Testis (tissue), 3 donors: ENCODE measurements around the gene DDAH2. TPM values are rescaled to one million over a fixed set of nuclear protein-coding genes. Genes with fewer than 3 reads are reported as not detected.

Experiments used
- DNase-seq: peaks from one replicate; pipeline ENCODE4 v3.0.0-alpha.2; 2019
- H3K27ac ChIP-seq, 2 donors: fragments of 200-600 bp; sonication (generic); one replicate each; pipeline ENCODE4 v1.5.1; 2019
- H3K27me3 ChIP-seq: fragments of 200-600 bp; sonication (generic); one replicate; pipeline ENCODE4 v1.5.1; 2019
- H3K36me3 ChIP-seq: fragments of 200-600 bp; sonication (generic); one replicate; pipeline ENCODE4 v1.5.1; 2017; ENCODE audit warnings: low read depth; ENCODE audit errors: missing control alignments
- H3K4me1 ChIP-seq: fragments of 200-600 bp; sonication (generic); one replicate; pipeline ENCODE4 v1.5.1; 2019
- H3K4me3 ChIP-seq, 2 donors: fragments of 200-600 bp; sonication (generic); one replicate each; pipeline ENCODE4 v1.5.1; 2017 to 2019
- H3K9me3 ChIP-seq: fragments of 200-600 bp; sonication (generic); one replicate; pipeline ENCODE4 v1.5.1; 2017
- CTCF ChIP-seq, 3 experiments: fragments of 450-650 bp in 2 of 3; fragments of 200-600 bp in 1 of 3; sonication (generic) in 1 of 3; IDR thresholded peaks; one replicate each; pipeline ENCODE4 v1.5.1; 2016 to 2019; ENCODE audit warnings: antibody characterized with exemption in 3 of 3, mild to moderate bottlenecking in 2 of 3, moderate library complexity in 1 of 3
- POLR2A ChIP-seq: fragments of 450-650 bp; IDR thresholded peaks from one replicate; pipeline ENCODE4 v1.6.1; 2017; ENCODE audit warnings: antibody characterized with exemption, mild to moderate bottlenecking, moderate library complexity
- whole genome bisulfite sequencing, 2 donors: methylation state at CpG; one replicate each; pipeline ENCODE4 v1.1.5; 2018; 5-methylcytosine and 5-hydroxymethylcytosine counted together
- intact Hi-C: fragments of 100-400 bp; cut with DNase I; formaldehyde crosslinking; loops from one replicate; pipeline ENCODE4 v1.15.1; 2023; ENCODE audit warnings: low total_unique reads
- polyA plus RNA-seq: library from polyadenylated mRNA; stranded (reverse); fragments of 350-450 nt; fragmentation: Illumina TruSeq; extraction: RNeasy Lipid Tissue Mini Kit (QIAGEN cat#74804); gene quantifications from one replicate; pipeline ENCODE4 v1.2.3, GENCODE V29; 2014; ENCODE audit warnings: low read depth, low replicate concordance; ENCODE audit not compliant: insufficient read depth
- total RNA-seq, 2 donors: library from RNA; depleted of rRNA; stranded (reverse); fragments of >200 nt; gene quantifications; one replicate each; pipeline ENCODE4 v1.2.3, GENCODE V29; 2016

The DDAH2 gene
- total and polyA plus RNA-seq, 3 donors from 2014 or later: 19.6 to 50.8 (median 38.0) TPM

- no peaks in the 10 kb centered on the region for H3K36me3 ChIP-seq
- H3K4me1 ChIP-seq: peaks cover 10% of the 10 kb centered on the region
- peak; percentile 49 for DNase-seq
- H3K9me3 ChIP-seq: no peaks in the 10 kb centered on the region
- TF ChIP-seq CTCF (IDR thresholded peaks at IDR 0.05) (no peak), POLR2A (no peak)
- WGBS, 2 donors: 0% methylated on average over 10 of the region's 10 CpGs
- intact Hi-C loops: no loop called here
- peak overlapping the region; percentile 82 to 85 for H3K4me3 ChIP-seq
- no peaks in the 10 kb centered on the region for H3K27me3 ChIP-seq
- peak overlapping the region; percentile 82 to 97 for H3K27ac ChIP-seq
Measured at GRCh38 chr6:31702405-31702818, 26.7 kb downstream of the DDAH2 start.

GRCh38 chr6:31701666-31702404, 27.3 kb downstream of the DDAH2 start:
- DNase-seq: no peak
- intact Hi-C loops: no loop called here
- H3K27me3 ChIP-seq: no peaks in the 10 kb centered on the region
- no peaks in the 10 kb centered on the region for H3K36me3 ChIP-seq
- H3K4me3 ChIP-seq: peak overlapping the region; percentile 82 to 85
- peaks cover 10% of the 10 kb centered on the region for H3K4me1 ChIP-seq
- 18 to 26% methylated on average over 6 to 7 of the region's 7 CpGs for WGBS, 2 donors
- H3K27ac ChIP-seq: peak overlapping the region; percentile 82 to 97
- TF ChIP-seq POLR2A (no peak), CTCF (IDR thresholded peaks at IDR 0.05) (no peak)
- H3K9me3 ChIP-seq: no peaks in the 10 kb centered on the region

- no peak for DNase-seq
- no peaks in the 10 kb centered on the region for H3K36me3 ChIP-seq
- intact Hi-C loops: no loop called here
- H3K4me1 ChIP-seq: peaks cover 10% of the 10 kb centered on the region
- no peaks in the 10 kb centered on the region for H3K9me3 ChIP-seq
- no peak for TF ChIP-seq CTCF (IDR thresholded peaks at IDR 0.05)
- no peak for TF ChIP-seq POLR2A
- no peaks in the 10 kb centered on the region for H3K27me3 ChIP-seq
- H3K4me3 ChIP-seq: no peak overlapping the region
- no peak overlapping the region for H3K27ac ChIP-seq
- WGBS, 2 donors: 86 to 91% methylated on average over 5 of the region's 5 CpGs
Measured at GRCh38 chr6:31700740-31701401, 28.2 kb downstream of the DDAH2 start.

- Histone ChIP-seq H3K9me3 (no peaks in the 10 kb centered on the region), H3K4me1 (peaks cover 10% of the 10 kb centered on the region), H3K4me3 (no peak overlapping the region), H3K27me3 (no peaks in the 10 kb centered on the region), H3K27ac (no peak overlapping the region), H3K36me3 (no peaks in the 10 kb centered on the region)
- no peak for DNase-seq
- TF ChIP-seq POLR2A: no peak
- no peak for TF ChIP-seq CTCF (IDR thresholded peaks at IDR 0.05)
- intact Hi-C loops: no loop called here
- WGBS, 2 donors: 57 to 65% methylated on average over 3 of the region's 3 CpGs
Measured at GRCh38 chr6:31697555-31697954, 31.5 kb downstream of the DDAH2 start.
